NCI-H2107 treated with DMSO at 0.1 percent for 48 hours (cell line): ENCODE measurements around the gene KLK6.

ENCODE experiments used
- DNase-seq: peaks from one replicate; lab custom pipeline; 2025; ENCODE audit not compliant: unreplicated experiment; lab: John Stamatoyannopoulos, UW

KLK6 gene

GRCh38 chr19:50959731-50960500, 9.5 kb downstream of the KLK6 start:
- no peak for DNase-seq

- no peak for DNase-seq
Measured at GRCh38 chr19:50957587-50957986, 11.8 kb downstream of the KLK6 start.

GRCh38 chr19:50952910-50953309, 16.5 kb downstream of the KLK6 start, which contains the start of gene KLK5:
KLK5 (minus strand) TSS chr19:50953038; CDS start chr19:50952657, 381 bp downstream.
- DNase-seq: no peak

GRCh38 chr19:50949861-50950260, 19.5 kb downstream of the KLK6 start:
- DNase-seq: no peak

- no peak for DNase-seq
Measured at GRCh38 chr19:50947123-50947522, 22.3 kb downstream of the KLK6 start.

- no peak for DNase-seq
Measured at GRCh38 chr19:50944795-50945194, 24.6 kb downstream of the KLK6 start.

GRCh38 chr19:50943074-50943828, 26.1 kb downstream of the KLK6 start:
- no peak for DNase-seq

GRCh38 chr19:50939596-50939995, 29.8 kb downstream of the KLK6 start:
- DNase-seq: no peak

GRCh38 chr19:50933640-50934039, 35.8 kb downstream of the KLK6 start:
- no peak for DNase-seq

GRCh38 chr19:50932690-50933083, 36.7 kb downstream of the KLK6 start:
- no peak for DNase-seq

- DNase-seq: no peak
Measured at GRCh38 chr19:50932018-50932689, 37.2 kb downstream of the KLK6 start.

GRCh38 chr19:50931023-50931422, 38.4 kb downstream of the KLK6 start:
- DNase-seq: no peak

GRCh38 chr19:50928831-50929230, 40.6 kb downstream of the KLK6 start:
- DNase-seq: no peak

- DNase-seq: no peak
Measured at GRCh38 chr19:50926144-50926543, 43.2 kb downstream of the KLK6 start.

- DNase-seq: no peak
Measured at GRCh38 chr19:50925734-50926133, 43.7 kb downstream of the KLK6 start.

- DNase-seq: no peak
Measured at GRCh38 chr19:50924586-50924985, 44.8 kb downstream of the KLK6 start.

GRCh38 chr19:50922317-50922853, 47.0 kb downstream of the KLK6 start:
- DNase-seq: peak; percentile 90

GRCh38 chr19:50921426-50922316, 47.7 kb downstream of the KLK6 start:
- no peak for DNase-seq

GRCh38 chr19:50916069-50916468, 53.3 kb downstream of the KLK6 start:
- DNase-seq: no peak
